GM21447 (cell line): ENCODE data around the gene SRXN1.
"Not testable (repeated sequence)": the region's sequence is repeated elsewhere in the genome, so short reads cannot be mapped to it uniquely, and the experiment has no call there.

ENCODE experiments used
- ATAC-seq: cut with Tn5 transposase; IDR thresholded peaks from one replicate; pipeline ENCODE4 v1.9.1; 2021; ENCODE audit not compliant: unreplicated experiment

SRXN1 gene

DNA sequence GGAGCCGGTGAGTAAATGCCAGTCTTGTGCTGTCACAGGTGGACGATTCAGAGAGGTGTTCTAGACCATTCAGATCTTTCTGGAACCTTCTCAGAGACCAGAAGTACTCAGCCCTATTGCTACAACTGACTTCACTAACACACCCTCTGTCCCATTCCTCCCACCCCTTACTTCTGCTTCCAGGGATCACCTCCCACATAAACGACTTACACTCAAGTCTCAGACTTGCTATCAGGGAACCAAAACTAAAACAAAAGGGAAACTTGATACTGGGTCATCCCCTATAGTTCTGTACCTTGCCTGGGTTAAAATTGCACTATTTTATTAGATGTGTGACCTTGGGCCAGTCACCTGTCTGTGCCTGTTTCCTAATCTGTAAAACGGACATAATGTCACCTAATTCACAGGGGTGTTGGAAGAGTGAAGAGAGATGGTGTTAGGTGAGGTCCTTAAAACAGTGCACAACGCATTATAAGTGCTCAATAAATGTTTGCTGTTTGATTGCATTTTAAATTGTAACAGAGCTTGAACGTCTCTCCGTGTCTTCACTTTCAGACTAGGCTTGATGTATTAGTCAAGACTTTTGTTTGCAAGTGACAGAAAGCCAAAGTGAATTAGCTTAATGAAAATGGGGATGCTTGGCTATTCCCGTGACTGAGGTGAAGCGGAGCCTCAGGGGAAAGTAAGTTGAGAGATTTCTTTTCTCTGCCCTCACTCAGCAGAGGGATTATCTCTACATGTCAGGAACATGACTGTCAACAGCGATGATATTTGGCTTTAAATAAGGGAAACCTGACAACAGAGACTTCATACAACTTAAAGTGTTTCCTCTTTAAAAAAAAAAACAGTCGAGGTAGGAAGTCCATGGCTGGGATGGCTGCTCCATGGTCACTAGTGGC is 3.0 kb upstream of the SRXN1 start:
- ATAC-seq: no peak

GRCh38 chr20:654417-654750 is 1.4 kb upstream of the SRXN1 start:
- no peak for ATAC-seq

GRCh38 chr20:653590-654416 is 803 bp upstream of the SRXN1 start:
- no peak for ATAC-seq

DNA sequence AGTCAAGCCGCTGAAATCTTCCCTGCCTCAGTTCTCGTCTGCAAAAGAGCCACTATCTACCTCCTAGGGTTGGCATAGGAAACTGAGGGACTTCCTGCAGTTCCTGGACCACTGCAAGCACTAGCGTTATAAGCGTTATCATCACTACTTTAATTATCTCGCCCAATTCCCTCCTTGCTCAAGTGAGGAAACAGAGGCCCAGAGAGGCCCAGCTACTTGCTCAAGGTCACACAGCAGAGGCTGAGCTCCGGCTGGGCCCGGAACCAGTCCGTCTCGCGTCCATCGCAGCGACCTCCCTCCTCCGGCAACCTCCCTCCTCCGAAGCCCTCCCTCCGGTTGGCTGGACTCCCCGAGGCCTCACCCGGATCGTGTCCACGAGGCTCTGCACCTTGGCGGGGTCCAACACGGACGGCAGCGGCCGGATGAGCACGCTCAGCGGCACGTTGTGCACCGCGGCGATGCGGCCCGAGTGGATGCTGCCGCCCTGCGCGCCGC is 338 bp downstream of the SRXN1 start:
- peak; percentile 24 for ATAC-seq

DNA sequence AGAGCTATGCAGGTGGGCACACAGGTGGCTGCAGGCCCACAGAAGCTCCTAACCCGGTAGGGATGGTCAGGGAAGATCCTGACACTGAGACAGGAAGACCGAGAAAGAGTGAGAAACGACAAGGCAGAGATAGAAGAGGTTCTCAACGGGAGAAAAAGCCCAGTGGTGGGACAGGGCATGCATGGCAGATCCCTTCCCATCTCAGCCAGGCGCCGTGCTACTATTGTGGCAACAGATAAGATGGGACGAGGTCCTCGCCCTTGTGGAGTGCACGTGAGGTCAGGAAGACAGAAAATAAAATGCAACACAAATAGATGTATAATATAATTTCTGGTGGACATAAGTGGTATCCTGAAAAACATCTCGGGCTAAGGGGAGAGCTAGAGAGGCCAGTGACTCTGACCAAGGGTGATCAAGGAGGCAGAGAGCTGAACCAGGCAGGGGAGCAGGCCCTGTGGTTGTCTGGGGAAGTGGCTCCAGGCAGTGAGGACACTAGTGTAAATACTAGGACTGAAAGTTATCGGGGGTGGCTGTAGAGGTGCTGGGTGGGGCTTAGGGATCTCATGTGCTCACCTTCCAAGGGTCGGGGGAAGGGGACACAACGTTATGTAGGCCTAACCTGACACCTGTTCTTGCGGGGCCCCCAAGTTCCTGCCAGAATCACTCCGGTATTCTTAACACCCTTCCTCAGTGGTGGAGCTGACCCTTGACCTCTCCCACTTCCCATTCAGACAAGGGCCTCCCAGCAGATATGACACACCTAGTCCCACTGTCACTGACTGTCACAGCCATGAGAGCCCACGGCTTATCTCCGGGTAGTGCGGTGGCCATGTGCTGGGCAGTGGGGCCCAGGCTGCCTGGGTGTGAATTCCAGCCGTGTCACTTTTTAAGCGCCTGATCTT is 1.0 kb downstream of the SRXN1 start:
- ATAC-seq: no peak

DNA sequence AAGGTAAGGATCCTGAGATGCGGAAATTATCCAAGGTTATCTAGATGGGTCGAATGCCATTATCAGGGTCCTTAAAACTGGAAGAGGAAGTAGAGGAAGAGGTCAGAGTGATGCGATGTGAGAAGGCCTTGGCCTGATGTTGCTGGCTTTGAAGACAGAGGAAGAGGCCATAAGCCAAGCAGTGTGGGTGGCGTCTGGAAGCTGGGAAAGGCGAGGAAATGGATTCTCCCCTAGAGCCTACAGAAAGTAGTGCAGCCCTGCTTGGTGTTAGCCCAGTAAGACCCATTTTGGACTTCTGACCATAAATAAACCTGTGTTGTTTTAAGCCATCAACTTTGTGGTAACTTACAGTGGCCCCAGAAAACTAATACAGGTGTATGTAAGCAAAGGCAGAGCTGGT is 2.0 kb downstream of the SRXN1 start:
- ATAC-seq: no peak

DNA sequence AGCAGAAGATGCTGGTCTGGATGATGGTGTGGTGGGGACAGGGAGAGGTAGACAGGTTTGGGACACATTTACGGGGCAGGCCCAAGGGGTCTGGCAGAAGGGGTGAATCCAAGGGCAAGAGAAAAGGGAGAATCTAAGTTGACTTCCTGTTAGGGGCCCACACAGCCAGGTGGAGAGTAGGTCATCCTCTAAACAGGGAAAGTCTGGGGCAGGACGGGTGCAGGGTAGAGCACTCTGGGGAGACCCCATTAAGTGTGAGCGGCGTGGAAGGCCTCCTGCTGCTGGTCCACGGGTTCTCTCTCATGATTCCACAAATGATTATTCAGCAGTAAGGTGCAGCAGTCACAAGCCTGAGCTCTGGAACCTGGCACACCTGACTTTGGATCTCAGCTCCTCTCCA is 2.7 kb downstream of the SRXN1 start:
- ATAC-seq: no peak

- no peak for ATAC-seq
Measured at GRCh38 chr20:647479-648019, 5.5 kb downstream of the SRXN1 start.

GRCh38 chr20:646868-647233 is 6.1 kb downstream of the SRXN1 start:
- ATAC-seq: no peak

GRCh38 chr20:646107-646867 is 6.7 kb downstream of the SRXN1 start:
- ATAC-seq: no peak

DNA sequence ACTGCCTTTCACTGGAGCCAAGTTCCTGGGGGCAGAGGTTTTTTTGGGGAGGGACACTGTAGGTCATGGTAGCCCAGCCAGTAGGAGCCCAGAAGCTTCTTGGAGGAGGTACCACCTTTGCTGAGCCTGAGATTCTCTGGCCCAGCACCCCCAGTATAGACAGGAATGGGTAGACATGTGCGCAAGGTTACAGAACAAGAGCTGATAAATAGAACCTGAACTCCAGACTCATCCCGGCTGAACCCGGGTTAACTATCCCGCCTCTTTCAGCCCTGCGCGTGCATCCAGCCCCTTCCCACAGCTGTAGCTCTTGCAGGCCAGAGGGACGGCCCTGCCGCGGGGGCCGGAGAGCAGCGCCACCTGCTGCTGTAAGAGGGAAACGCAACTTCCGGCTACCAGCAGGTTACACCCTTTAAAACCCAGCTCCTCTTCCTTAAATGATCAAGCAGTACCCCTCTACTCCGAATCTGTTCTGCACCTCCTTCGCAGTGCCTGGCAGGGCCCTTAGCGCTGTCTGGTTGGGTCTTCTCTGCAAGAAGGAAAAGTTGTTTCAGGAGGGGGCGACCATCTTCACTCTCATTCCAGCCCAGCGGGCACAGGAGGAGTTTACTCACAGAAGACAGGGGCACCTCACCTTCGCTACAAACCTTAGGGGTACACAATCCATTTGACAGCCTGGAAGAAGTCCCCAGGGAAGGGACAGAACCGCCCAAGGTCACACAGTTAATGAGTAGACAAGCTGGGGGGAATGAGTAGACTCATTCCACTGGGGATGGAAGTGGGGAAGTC is 7.5 kb downstream of the SRXN1 start:
- ATAC-seq: peak; percentile 74

- no peak for ATAC-seq
Measured at GRCh38 chr20:644692-645317, 8.2 kb downstream of the SRXN1 start.

DNA sequence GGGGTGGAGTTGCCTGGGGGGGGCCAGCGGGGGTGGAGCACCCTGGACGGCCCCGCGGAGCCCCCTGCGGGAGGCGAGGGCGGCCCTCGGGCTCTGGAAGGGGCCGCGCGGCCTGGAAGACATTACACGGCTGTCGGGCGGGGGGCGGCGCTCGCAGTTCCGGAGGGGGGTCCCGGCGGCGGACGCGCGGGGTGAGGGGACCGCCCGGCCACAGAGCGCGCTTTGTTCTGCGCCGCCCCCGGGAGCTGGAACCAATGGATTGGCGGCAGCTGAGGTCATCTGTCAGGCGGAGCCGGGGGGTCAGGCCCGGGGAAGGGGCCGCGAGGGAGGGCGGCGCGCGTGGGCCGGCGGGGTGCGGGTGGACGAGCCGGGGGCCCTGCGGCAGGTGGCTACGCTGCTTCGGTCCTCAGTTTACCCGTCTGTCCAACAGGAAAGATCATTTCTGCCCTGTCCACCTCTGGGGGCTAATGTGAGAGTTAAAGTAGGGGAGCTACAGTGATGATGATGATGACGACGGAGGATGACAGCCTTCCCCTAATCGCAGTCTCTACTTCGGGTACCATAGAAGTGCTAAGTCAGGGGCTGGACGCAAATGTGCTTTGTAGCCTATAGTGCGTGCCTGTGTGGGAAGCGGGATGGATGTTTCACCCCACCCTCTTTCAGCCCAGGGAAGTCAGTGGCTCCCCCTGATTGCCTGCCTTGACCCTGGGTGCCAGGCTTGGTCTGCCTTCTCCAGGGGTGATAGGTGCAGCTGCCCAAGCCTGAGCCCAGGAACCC is 10.4 kb downstream of the SRXN1 start:
- ATAC-seq: no peak

DNA sequence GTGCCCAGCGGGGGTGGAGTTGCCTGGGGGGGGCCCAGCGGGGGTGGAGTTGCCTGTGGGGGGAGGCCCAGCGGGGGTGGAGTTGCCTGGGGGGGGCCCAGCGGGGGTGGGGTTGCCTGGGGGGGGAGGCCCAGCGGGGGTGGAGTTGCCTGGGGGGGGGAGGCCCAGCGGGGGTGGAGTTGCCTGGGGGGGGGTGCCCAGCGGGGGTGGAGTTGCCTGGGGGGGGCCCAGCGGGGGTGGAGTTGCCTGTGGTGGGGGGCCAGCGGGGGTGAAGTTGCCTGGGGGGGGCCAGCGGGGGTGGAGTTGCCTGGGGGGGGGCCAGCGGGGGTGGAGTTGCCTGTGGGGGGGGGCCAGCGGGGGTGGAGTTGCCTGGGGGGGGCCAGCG is 11.0 kb downstream of the SRXN1 start:
- not testable (repeated sequence) for ATAC-seq

DNA sequence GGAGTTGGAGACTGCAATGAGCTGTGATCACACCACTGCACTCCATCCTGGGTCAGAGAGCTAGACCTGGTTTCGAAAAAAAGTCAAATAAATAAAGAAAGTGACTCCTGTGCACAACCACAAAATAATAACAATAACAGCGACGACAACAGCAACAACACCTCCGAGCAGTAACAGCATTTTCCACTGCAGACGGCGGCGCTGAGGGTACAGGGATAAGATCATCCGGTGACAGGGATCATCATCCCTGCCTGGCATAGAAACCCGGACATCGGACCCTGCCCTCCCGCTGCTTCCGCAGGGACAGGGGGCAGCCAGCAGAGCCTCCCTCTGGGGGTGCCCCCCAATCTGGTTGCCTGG is 11.5 kb downstream of the SRXN1 start:
- no peak for ATAC-seq

DNA sequence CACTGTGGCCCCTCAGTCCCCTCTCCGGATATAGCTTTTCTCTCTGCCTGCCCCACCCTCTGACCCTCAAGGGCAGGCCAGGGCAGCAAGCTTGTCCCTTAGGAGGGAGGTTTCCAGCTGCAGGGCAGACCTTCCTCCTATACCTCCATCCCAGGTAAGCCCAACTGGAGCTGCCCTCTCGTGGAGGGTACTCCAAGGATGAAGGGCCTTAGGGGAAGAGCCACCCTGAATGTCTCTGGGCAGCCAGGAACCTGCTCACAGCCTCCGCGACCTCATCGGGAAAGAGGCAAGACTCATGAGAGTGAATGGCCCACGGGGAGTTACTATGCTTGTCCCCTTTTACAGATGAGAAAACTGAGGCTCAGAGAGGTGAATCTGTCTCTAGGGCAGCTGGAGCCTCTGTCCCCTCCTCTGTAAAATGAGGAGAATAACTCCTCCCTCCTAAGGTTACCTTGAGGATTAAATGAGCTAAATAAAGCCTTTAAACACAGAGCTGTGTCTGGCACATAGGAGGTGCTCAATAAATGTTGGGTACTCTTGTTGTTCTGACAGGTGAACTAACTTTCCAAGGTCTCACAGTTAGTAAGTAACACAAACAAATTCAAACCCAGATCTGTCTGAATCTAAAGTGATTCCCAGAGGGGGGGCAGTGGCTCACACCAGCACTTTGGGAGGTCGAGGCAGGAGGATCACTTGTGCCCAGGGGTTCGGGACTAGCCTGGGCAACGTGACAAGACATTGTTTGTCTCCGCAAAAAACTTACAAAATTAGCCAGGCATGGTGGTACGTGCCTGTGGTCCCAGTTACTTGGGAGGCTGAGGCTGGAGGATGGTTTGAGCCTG is 12.1 kb downstream of the SRXN1 start:
- ATAC-seq: no peak

GRCh38 chr20:638579-638978 is 14.4 kb downstream of the SRXN1 start:
- ATAC-seq: no peak
